ENCODE data around the gene MRPL50.

MRPL50 gene

DNA sequence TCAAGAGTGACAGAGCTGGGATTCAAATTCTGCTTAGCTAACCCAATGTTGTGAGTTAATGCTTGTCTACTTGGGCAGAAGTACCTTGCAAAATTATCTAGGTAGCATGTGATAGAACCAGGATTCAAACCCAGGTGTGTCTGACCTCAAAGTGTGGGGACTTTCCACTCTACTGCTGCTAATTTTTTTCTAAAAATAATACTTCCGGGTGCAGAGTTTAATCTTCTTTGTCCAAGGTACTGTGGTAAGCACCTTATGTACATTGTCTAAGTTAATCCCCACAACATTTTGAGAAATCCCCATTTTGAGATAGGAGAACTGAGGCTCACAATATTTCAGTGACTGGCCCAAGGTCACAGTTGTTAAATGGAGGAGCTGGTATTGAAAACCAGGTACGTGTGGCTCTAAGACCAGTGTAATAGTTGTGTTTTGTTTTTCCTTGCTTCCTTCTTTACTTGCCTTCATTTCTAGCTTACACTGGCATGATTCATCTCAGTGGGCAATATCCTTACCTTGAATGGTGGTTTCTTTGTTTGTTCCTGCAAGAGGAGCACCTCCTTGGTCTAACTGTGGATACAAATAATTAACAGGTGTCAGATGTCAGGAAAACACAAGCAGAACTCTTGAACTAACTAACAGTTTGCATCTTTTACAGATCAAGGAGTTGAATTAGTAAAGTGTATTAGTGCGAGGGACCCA, 29.7 kb upstream of the MRPL50 start:
- H3K79me2 ChIP-seq (ENCODE audit: insufficient read depth, low read depth): no peaks in the 10 kb centered on the region
- H2AFZ ChIP-seq (ENCODE audit: low read depth): peak overlapping the region; percentile 44
- H3K27ac ChIP-seq: peak overlapping the region; percentile 99
- H3K36me3 ChIP-seq (ENCODE audit: insufficient read depth): no peaks in the 10 kb centered on the region
- TF ChIP-seq, protein P1, sequence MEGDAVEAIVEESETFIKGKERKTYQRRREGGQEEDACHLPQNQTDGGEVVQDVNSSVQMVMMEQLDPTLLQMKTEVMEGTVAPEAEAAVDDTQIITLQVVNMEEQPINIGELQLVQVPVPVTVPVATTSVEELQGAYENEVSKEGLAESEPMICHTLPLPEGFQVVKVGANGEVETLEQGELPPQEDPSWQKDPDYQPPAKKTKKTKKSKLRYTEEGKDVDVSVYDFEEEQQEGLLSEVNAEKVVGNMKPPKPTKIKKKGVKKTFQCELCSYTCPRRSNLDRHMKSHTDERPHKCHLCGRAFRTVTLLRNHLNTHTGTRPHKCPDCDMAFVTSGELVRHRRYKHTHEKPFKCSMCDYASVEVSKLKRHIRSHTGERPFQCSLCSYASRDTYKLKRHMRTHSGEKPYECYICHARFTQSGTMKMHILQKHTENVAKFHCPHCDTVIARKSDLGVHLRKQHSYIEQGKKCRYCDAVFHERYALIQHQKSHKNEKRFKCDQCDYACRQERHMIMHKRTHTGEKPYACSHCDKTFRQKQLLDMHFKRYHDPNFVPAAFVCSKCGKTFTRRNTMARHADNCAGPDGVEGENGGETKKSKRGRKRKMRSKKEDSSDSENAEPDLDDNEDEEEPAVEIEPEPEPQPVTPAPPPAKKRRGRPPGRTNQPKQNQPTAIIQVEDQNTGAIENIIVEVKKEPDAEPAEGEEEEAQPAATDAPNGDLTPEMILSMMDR (conservative IDR thresholded peaks at IDR 0.05; ENCODE audit: low read depth, low read length): no peak
- H3K4me3 ChIP-seq (IDR thresholded peaks at IDR 0.05; ENCODE audit: insufficient read depth, low read depth, low read length): no peak overlapping the region
- H3K27me3 ChIP-seq (ENCODE audit: insufficient read depth, low read depth): no peaks in the 10 kb centered on the region
- H3K9ac ChIP-seq: peak overlapping the region; percentile 57; the same call in 1 of the 2 replicates
- H3K4me2 ChIP-seq: peak overlapping the region; percentile 97
- H3K4me1 ChIP-seq (ENCODE audit: low read depth, poor library complexity, severe bottlenecking): peaks cover 74% of the 10 kb centered on the region
- no peaks in the 10 kb centered on the region for H4K20me1 ChIP-seq (ENCODE audit: insufficient read depth)

DNA sequence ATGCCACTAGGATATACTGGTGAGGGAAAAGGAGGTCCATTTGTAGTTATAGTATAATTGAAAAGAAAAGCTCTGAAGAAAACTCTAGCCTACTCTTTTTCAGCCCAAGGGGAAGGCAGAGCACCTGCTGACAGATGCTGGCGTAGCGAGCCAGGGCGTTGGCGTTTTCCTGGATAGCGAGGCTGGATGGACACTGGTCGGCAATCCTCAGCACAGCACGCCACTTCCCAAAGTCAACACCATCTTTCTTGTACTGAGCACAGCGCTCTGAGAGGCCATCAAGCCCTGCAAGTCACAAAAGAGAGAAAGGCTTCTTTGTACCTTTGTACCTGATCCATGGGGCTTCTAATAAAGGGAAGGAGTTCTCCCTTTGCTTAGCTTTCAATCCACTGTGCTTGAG, 28.9 kb upstream of the MRPL50 start:
- TF ChIP-seq, protein P1 (conservative IDR thresholded peaks at IDR 0.05; ENCODE audit: low read depth, low read length): no peak
- H4K20me1 ChIP-seq (ENCODE audit: insufficient read depth): no peaks in the 10 kb centered on the region
- H3K9ac ChIP-seq: peak overlapping the region; percentile 57; the same call in 1 of the 2 replicates
- H3K27ac ChIP-seq: peak overlapping the region; percentile 99
- peak overlapping the region; percentile 2; the same call in 1 of the 2 replicates for H2AFZ ChIP-seq (ENCODE audit: low read depth)
- no peak overlapping the region for H3K4me3 ChIP-seq (IDR thresholded peaks at IDR 0.05; ENCODE audit: insufficient read depth, low read depth, low read length)
- no peaks in the 10 kb centered on the region for H3K27me3 ChIP-seq (ENCODE audit: insufficient read depth, low read depth)
- H3K4me1 ChIP-seq (ENCODE audit: low read depth, poor library complexity, severe bottlenecking): peaks cover 74% of the 10 kb centered on the region
- peak overlapping the region; percentile 97 for H3K4me2 ChIP-seq
- no peaks in the 10 kb centered on the region for H3K79me2 ChIP-seq (ENCODE audit: insufficient read depth, low read depth)
- H3K36me3 ChIP-seq (ENCODE audit: insufficient read depth): no peaks in the 10 kb centered on the region

DNA sequence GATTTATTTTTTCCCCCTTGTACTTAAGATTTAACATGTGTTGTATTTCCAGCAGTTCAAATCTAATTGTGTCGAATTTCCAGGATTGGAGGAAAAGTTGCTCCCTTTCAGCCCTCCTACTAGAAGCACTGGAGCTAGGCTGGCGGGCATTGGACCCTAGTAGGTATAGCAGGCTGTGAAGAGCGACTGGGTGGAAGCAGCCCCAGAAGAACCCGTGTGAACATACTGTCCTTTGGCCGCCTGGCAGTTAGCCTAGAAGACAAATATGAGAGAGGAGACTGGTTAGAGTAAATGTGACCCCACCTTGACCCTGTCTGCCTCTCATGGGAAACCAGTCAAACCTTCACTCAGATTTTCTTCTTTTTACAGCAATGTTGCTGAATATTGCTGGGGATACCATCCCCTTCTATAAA, 23.2 kb upstream of the MRPL50 start:
- Histone ChIP-seq H3K27ac (no peak overlapping the region), H3K4me1 (ENCODE audit: low read depth, poor library complexity, severe bottlenecking) (peaks cover 28% of the 10 kb centered on the region), H3K79me2 (ENCODE audit: insufficient read depth, low read depth) (no peaks in the 10 kb centered on the region), H3K9ac (no peak overlapping the region), H3K4me3 (IDR thresholded peaks at IDR 0.05; ENCODE audit: insufficient read depth, low read depth, low read length) (no peak overlapping the region), H3K36me3 (ENCODE audit: insufficient read depth) (no peaks in the 10 kb centered on the region), H2AFZ (ENCODE audit: low read depth) (no peak overlapping the region), H3K4me2 (no peak overlapping the region), H4K20me1 (ENCODE audit: insufficient read depth) (no peaks in the 10 kb centered on the region), H3K27me3 (ENCODE audit: insufficient read depth, low read depth) (no peaks in the 10 kb centered on the region)
- TF ChIP-seq, protein P1 (conservative IDR thresholded peaks at IDR 0.05; ENCODE audit: low read depth, low read length): no peak

DNA sequence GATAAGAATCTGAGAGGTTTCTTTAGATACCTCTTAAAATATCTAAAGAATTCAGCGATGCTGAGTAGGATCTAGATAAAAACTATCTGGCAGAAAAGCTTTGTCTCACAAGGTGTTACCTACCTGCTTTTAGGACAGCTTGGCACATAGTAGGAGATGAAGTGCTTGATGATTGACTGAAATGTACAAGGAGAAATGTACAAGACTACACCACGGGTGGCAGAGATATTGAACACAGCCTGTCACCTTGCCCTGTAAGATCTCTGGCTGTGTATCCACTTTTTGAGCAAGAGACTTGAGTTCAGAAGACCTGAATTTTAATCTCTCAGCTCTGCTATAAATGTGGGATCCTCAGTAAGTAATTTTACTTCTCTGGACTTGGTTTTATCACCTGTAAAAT, 21.4 kb upstream of the MRPL50 start:
- H2AFZ ChIP-seq (ENCODE audit: low read depth): no peak overlapping the region
- no peaks in the 10 kb centered on the region for H3K27me3 ChIP-seq (ENCODE audit: insufficient read depth, low read depth)
- no peaks in the 10 kb centered on the region for H4K20me1 ChIP-seq (ENCODE audit: insufficient read depth)
- TF ChIP-seq, protein P1 (conservative IDR thresholded peaks at IDR 0.05; ENCODE audit: low read depth, low read length): no peak
- no peak overlapping the region for H3K4me2 ChIP-seq
- no peak overlapping the region for H3K9ac ChIP-seq
- H3K27ac ChIP-seq: no peak overlapping the region
- H3K79me2 ChIP-seq (ENCODE audit: insufficient read depth, low read depth): no peaks in the 10 kb centered on the region
- H3K36me3 ChIP-seq (ENCODE audit: insufficient read depth): no peaks in the 10 kb centered on the region
- H3K4me3 ChIP-seq (IDR thresholded peaks at IDR 0.05; ENCODE audit: insufficient read depth, low read depth, low read length): no peak overlapping the region
- peaks cover 10% of the 10 kb centered on the region for H3K4me1 ChIP-seq (ENCODE audit: low read depth, poor library complexity, severe bottlenecking)

Measured in KMS-11 (cell line).